ENCODE results near the gene NT5C2. TPM values are rescaled to one million over a fixed set of nuclear protein-coding genes. Genes with fewer than 3 reads are reported as not detected.

NT5C2 gene
- total RNA-seq, 1 experiment from 2014 or later = 70.0 TPM

GRCh38 chr10:103117247-103117646 lies 75.8 kb downstream of the NT5C2 start:
- no peaks in the 10 kb centered on the region for H3K27me3 Mint-ChIP-seq (ENCODE audit: unreplicated experiment)
- no peak overlapping the region for H3K27ac Mint-ChIP-seq (ENCODE audit: unreplicated experiment)
- no peak overlapping the region for H3K4me3 Mint-ChIP-seq (ENCODE audit: low read depth, unreplicated experiment)
- no TSS peak for BruUV-seq (replicated peaks)
- no peaks in the 10 kb centered on the region for H3K4me1 Mint-ChIP-seq (ENCODE audit: low read depth, unreplicated experiment)
- TF ChIP-seq CTCF (IDR thresholded peaks at IDR 0.05; ENCODE audit: unreplicated experiment) = no peak
- DNase-seq = no peak
- CTCF ChIA-PET = no interaction called here
- H3K36me3 Mint-ChIP-seq (ENCODE audit: insufficient read depth, unreplicated experiment) = no peaks in the 10 kb centered on the region
- intact Hi-C loops (cut with micrococcal nuclease; ENCODE audit: unreplicated experiment) = loop anchor here (10.0 kb wide), 1 partner anchor 128 kb away; the partner anchor contains the start of gene RPEL1
- no peaks in the 10 kb centered on the region for H3K9me3 Mint-ChIP-seq (ENCODE audit: low read depth, unreplicated experiment)

DNA sequence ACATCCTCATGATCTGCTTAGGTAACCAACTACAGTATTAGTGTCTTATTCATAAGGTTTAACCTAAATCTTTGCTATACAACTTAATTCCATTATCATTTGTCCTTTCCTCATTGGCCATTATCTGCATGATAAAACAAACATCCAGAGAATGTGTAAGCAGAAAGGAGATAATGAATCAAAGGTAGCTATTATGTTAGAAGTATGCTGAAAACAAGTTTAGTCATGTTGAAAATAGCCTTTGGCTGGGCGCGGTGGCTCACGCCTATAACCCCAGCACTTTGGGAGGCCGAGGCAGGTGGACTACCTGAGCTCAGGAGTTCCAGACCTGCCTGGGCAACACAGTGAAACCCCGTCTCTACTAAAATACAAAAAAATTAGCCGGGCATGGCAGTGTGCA lies 78.2 kb downstream of the NT5C2 start:
- no peak for TF ChIP-seq CTCF (IDR thresholded peaks at IDR 0.05; ENCODE audit: unreplicated experiment)
- Mint-ChIP-seq H3K4me3 (ENCODE audit: low read depth, unreplicated experiment) (no peak overlapping the region), H3K36me3 (ENCODE audit: insufficient read depth, unreplicated experiment) (no peaks in the 10 kb centered on the region), H3K27me3 (ENCODE audit: unreplicated experiment) (no peaks in the 10 kb centered on the region), H3K9me3 (ENCODE audit: low read depth, unreplicated experiment) (no peaks in the 10 kb centered on the region), H3K27ac (ENCODE audit: unreplicated experiment) (no peak overlapping the region), H3K4me1 (ENCODE audit: low read depth, unreplicated experiment) (no peaks in the 10 kb centered on the region)
- intact Hi-C loops (cut with micrococcal nuclease; ENCODE audit: unreplicated experiment) = loop anchor here (10.0 kb wide), 1 partner anchor 130 kb away; the partner anchor contains the start of gene RPEL1
- BruUV-seq (replicated peaks) = no TSS peak
- CTCF ChIA-PET = interaction anchor here (0.7 to 1.0 kb wide), 2 partner anchors 124 to 132 kb away, joined by 3 to 4 read pairs; no protein-coding TSS in a partner anchor
- DNase-seq = peak; percentile 36

DNA sequence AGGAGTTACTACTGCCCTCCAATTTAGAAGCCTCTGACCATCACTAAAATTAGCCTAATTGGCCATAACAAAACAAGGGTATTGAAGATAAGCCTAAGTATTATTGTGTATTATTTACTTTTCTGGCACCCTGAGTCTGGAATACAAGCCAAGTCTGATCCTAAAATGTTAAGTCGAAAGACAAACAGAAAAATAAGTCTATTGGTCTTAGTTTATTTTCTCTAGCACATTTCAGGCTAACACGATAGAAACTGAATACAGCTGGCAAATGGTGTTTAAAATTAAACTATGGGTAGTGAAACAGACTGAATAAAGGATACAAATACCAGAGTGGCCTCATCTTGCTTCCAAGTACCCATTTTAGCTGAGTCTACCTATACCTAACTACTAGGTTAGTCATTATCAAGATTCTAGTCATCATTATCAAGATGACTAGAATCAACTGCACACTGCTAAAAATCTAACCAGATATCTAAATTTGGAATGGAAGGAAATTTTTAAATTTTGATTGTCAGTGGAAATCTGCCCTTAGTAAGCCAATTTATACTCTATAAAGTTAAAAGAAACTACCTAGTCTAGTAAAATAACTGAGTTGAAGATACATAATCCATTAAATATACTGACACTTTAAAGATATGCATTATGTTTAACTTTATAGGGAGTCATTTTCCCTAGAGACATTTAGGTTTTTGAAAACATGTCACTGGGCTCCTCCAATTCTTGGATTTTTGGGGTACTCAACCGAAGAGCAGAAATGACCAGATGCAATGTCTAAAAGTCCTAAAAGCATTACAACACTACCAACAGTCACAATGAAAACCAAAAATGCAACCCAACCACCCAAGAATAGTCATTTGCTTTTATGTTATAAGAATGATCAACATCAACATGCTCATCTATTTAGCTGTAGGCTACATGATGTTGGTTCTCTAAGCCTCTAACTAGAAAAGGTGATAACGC lies 80.9 kb downstream of the NT5C2 start:
- no peak overlapping the region for H3K27ac Mint-ChIP-seq (ENCODE audit: unreplicated experiment)
- no peak for TF ChIP-seq CTCF (IDR thresholded peaks at IDR 0.05; ENCODE audit: unreplicated experiment)

DNA sequence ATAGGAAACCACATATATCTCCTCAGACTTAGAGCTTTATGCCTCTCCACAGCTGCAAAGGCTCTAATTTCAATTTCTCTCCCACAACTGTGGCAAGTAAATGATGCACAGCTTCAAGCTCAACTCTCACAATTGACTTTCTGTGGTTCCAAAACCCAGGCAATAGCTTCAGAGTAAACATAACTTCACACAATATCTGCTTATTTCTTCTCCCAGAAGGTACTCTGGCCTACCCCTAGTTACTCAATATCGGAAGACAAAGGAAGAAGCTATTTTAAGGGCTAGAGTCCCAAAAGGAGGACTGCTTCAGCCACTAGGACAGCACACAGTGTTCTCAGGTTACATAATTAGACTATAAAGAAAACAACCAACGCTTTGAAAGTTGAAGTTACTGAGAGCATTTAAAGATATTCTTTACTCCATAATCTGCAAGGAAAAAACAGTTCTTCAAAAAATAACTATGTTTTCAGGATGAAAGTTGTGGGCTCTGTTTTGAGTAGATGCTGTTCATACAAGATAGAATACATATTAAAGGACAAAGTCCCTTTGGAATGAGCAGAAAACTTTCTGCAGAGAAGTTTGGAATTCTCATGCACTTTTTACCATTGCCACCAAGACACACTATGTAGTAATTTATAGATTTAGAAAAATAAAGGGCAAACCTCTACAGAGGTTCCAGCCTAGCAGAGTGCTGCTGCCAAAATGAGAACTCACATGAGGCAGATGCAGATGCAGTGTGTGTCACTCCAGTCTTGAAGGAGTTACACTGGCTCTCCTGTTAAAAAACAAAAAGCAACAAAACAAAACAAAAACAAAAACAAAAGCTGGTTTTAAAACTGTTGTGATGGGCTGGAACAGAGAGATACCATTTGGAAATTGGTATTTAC lies 81.8 kb downstream of the NT5C2 start:
- no peak overlapping the region for H3K27ac Mint-ChIP-seq (ENCODE audit: unreplicated experiment)
- H3K9me3 Mint-ChIP-seq (ENCODE audit: low read depth, unreplicated experiment) = no peaks in the 10 kb centered on the region
- CTCF ChIA-PET = no interaction called here
- TF ChIP-seq CTCF (IDR thresholded peaks at IDR 0.05; ENCODE audit: unreplicated experiment) = no peak
- DNase-seq = no peak
- intact Hi-C loops (cut with micrococcal nuclease; ENCODE audit: unreplicated experiment) = loop anchor here (10.0 kb wide), 1 partner anchor 134 kb away; the partner anchor contains the start of gene RPEL1
- H3K27me3 Mint-ChIP-seq (ENCODE audit: unreplicated experiment) = no peaks in the 10 kb centered on the region
- H3K36me3 Mint-ChIP-seq (ENCODE audit: insufficient read depth, unreplicated experiment) = peaks cover 8% of the 10 kb centered on the region
- no TSS peak for BruUV-seq (replicated peaks)
- no peaks in the 10 kb centered on the region for H3K4me1 Mint-ChIP-seq (ENCODE audit: low read depth, unreplicated experiment)
- no peak overlapping the region for H3K4me3 Mint-ChIP-seq (ENCODE audit: low read depth, unreplicated experiment)

More for the DNA sequence above, 80.9 kb downstream of the NT5C2 start:
- Mint-ChIP-seq H3K4me1 (ENCODE audit: low read depth, unreplicated experiment) (no peaks in the 10 kb centered on the region), H3K4me3 (ENCODE audit: low read depth, unreplicated experiment) (no peak overlapping the region), H3K9me3 (ENCODE audit: low read depth, unreplicated experiment) (no peaks in the 10 kb centered on the region), H3K36me3 (ENCODE audit: insufficient read depth, unreplicated experiment) (peaks cover under 1% of the 10 kb centered on the region), H3K27me3 (ENCODE audit: unreplicated experiment) (no peaks in the 10 kb centered on the region)
- CTCF ChIA-PET = no interaction called here
- no TSS peak for BruUV-seq (replicated peaks)
- no peak for DNase-seq
- intact Hi-C loops (cut with micrococcal nuclease; ENCODE audit: unreplicated experiment) = loop anchor here (10.0 kb wide), 1 partner anchor 133 kb away; the partner anchor contains the start of gene RPEL1
